GM12891 (cell line): Measurements from ENCODE around the gene SMC5.

Source experiments
- PAX5 ChIP-seq: IDR thresholded peaks from 2 replicates; pipeline ENCODE4 v1.6.1; 2011; ENCODE audit warnings: low read length, moderate library complexity, mild to moderate bottlenecking; ENCODE audit not compliant: insufficient read depth, severe bottlenecking
- POLR2A ChIP-seq: IDR thresholded peaks from 2 replicates; pipeline ENCODE4 v1.6.1; 2011; ENCODE audit warnings: low read depth, low read length, control low read depth
- POLR2AphosphoS5 ChIP-seq: IDR thresholded peaks from 2 replicates; pipeline ENCODE4 v1.6.1; 2011; ENCODE audit warnings: low read depth, low read length, control low read depth
- POU2F2 ChIP-seq: IDR thresholded peaks from 2 replicates; pipeline ENCODE4 v1.6.1; 2011; ENCODE audit warnings: low read depth, mild to moderate bottlenecking, control low read depth, low read length, moderate library complexity
- SPI1 ChIP-seq: IDR thresholded peaks from 2 replicates; pipeline ENCODE4 v1.6.1; 2011; ENCODE audit warnings: low read depth, low read length, control low read depth
- TAF1 ChIP-seq: IDR thresholded peaks from 2 replicates; pipeline ENCODE4 v1.6.1; 2011; ENCODE audit warnings: low read depth, low read length, control low read depth

DNA sequence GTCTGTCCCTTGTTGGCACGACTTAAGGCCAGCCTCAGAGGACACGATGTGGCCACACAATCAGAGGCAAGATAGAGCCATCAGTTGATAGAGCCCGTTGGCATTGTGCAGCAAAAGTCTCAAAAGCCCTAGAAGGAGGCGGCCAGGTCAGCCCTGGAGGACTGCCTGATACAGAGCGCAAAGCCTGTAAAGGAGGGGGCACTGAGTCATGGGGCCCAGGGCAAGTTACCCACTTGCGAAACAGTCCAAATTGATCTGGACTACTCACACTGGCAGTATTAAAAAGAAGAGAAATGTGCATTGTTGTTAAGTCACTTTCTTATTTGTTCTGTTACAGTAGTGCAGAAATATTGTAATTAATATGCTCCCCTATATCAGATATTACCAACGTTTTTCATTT is 104.2 kb downstream of the SMC5 start:
- TF ChIP-seq POLR2A (no peak), POU2F2 (no peak), SPI1 (no peak), TAF1 (no peak), POLR2AphosphoS5 (no peak), PAX5 (no peak)
